ENCODE data around the gene SDHAF1. TPM values are rescaled to one million over a fixed set of nuclear protein-coding genes. Genes with fewer than 3 reads are reported as not detected.
"Not testable (repeated sequence)": the region's sequence is repeated elsewhere in the genome, so short reads cannot be mapped to it uniquely, and the experiment has no call there.

SDHAF1 gene
- total RNA-seq, 2 experiments from 2014 or later: 15.6 to 16.8 TPM

DNA sequence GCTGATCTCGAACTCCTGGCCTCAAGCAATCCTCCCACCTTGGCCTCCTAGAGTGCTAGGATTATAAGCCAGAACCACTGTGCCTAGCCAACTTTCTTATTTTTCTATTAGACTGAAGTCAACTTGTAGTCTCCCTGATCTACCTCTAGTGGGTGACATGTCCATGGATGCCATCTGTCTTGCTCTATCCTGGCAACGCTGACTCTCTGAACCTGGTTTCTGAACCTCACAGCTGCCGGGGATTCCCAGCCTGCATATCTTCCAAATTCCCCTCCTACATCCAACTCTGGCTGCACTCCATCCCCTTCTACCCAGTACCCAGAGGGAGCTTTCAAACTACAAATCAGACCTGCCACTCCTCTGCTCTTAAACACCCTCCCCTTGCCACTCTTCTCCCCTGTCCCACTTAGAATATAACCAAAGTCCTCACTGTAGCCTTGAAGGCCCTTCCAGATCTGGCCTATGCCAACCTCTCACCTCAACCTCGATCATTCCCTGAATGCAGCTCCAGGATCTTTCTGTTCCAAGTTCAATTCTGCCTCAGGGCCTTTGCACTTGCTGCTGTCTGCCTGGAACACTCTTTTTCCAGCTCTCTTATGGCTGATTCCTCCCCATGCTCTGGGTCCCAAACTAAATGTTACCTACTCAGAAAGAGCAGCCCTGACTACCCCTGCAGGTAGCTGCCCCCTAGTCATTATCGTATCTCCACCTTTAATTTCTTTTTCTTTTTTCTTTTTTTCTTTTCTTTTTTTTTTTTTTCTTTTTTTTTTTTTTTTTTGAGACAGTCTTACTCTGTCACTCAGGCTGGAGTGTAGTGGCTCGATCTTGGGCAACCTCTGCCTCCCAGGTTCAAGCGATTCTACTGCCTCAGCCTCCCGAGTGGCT lies 35.5 kb downstream of the SDHAF1 start:
- peaks cover 24% of the 10 kb centered on the region for H3K4me1 Mint-ChIP-seq
- peak overlapping the region; percentile 15 for H3K27ac Mint-ChIP-seq
- peaks cover 22% of the 10 kb centered on the region for H3K36me3 Mint-ChIP-seq (ENCODE audit: low read depth)
- ChIA-PET CTCF (interaction anchor here (0.9 kb wide), 1 partner anchor 16 kb away, joined by 3 read pairs; the partner anchor contains the start of gene ALKBH6), POLR2A (no interaction called here)
- H3K27me3 Mint-ChIP-seq: no peaks in the 10 kb centered on the region
- H3K9me3 Mint-ChIP-seq: no peaks in the 10 kb centered on the region
- no peak for DNase-seq
- no peak overlapping the region for H3K4me3 Mint-ChIP-seq

GRCh38 chr19:36031308-36031707 lies 36.3 kb downstream of the SDHAF1 start:
- DNase-seq: no peak
- Mint-ChIP-seq H3K27ac (no peak overlapping the region), H3K36me3 (ENCODE audit: low read depth) (peaks cover 27% of the 10 kb centered on the region), H3K9me3 (no peaks in the 10 kb centered on the region), H3K4me1 (peaks cover 30% of the 10 kb centered on the region), H3K27me3 (no peaks in the 10 kb centered on the region), H3K4me3 (no peak overlapping the region)
- CTCF ChIA-PET: interaction anchor here (0.9 kb wide), 1 partner anchor 17 kb away, joined by 3 read pairs; the partner anchor contains the start of gene ALKBH6
- POLR2A ChIA-PET: no interaction called here

DNA sequence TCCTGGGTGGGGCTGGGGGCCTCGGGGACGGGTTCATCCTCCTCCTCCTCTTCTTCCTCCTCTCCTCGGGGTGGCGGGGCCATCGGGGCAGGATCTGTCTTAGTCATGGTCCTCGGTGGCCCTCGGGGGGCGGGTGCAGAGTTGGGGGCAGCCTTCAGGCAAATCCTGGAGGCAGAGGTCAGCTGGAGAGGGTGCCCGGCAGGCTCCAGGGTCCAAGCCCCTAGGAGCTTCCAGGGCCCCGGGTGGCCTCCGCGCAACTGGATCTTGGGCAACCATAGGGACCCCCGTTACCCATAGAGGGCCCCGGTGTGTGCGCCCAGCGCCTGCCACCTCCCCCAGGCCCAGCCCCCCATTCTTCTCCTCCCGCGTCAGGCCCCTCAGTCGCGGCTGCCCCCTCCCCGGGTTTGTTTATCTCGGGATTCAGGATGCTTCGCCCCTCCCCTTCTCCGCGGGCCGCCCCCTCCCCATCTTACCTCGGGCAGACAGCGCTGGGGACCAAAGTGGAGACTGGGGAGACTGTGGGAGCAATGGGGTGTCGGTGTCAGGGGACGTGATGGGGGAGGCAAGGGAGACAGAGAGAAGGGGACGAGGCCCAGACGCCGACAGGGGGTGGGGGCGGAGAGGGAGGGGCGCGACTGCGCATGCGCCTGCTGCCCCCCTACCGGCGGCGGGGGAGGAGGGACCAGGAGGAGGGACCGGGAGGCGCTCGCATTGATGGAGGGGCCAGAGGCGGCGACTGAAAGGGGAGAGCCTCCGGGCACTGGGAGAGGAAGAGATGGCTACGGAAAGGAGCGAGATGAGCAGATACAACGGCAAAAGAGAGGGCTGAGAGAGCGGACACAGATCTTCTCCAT lies 37.5 kb downstream of the SDHAF1 start, which contains the start of gene CLIP3:
Gene CLIP3 (minus strand): TSS at position 623 of the 854 bp plus-strand sequence. CDS start 516 bp downstream, at position 107.
- peaks cover 39% of the 10 kb centered on the region for H3K4me1 Mint-ChIP-seq
- ChIA-PET CTCF (interaction anchor here (0.5 kb wide), 1 partner anchor 31 kb away, joined by 3 read pairs; no protein-coding TSS in a partner anchor), POLR2A (no interaction called here)
- H3K9me3 Mint-ChIP-seq: no peaks in the 10 kb centered on the region
- H3K27me3 Mint-ChIP-seq: no peaks in the 10 kb centered on the region
- H3K36me3 Mint-ChIP-seq (ENCODE audit: low read depth): peaks cover 29% of the 10 kb centered on the region
- peak within 1 kb of the TSS; percentile 43 for H3K4me3 Mint-ChIP-seq
- DNase-seq: peak; percentile 21
- peak within 1 kb of the TSS; percentile 54 for H3K27ac Mint-ChIP-seq

DNA sequence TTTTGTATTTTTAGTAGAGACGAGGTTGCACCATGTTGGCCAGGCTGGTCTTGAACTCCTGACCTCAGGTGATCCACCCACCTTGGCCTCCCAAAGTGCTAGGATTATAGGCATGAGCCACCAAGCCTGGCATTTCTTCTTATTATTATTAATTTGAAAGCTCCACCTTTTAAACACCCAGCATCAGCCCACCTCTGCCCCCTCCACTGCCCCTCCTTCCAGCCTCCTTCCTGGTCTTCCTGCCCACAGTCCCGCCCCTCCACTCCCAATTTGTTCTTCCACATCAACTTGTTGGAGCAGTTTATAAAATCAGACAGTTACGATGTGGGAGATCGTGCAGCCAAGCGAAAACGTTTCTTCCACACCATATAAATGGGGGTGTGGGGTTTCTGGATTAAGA lies 45.5 kb downstream of the SDHAF1 start:
- ChIA-PET CTCF (no interaction called here), POLR2A (no interaction called here)
- no peak overlapping the region for H3K4me3 Mint-ChIP-seq
- DNase-seq: no peak
- H3K9me3 Mint-ChIP-seq: no peaks in the 10 kb centered on the region
- no peak overlapping the region for H3K27ac Mint-ChIP-seq
- peaks cover 18% of the 10 kb centered on the region for H3K4me1 Mint-ChIP-seq
- no peaks in the 10 kb centered on the region for H3K27me3 Mint-ChIP-seq
- H3K36me3 Mint-ChIP-seq (ENCODE audit: low read depth): peaks cover 11% of the 10 kb centered on the region

GRCh38 chr19:36041092-36041491 lies 46.1 kb downstream of the SDHAF1 start:
- peaks cover 12% of the 10 kb centered on the region for H3K4me1 Mint-ChIP-seq
- H3K36me3 Mint-ChIP-seq (ENCODE audit: low read depth); H3K9me3 Mint-ChIP-seq; H3K4me3 Mint-ChIP-seq; H3K27me3 Mint-ChIP-seq; POLR2A ChIA-PET; DNase-seq; H3K27ac Mint-ChIP-seq: not testable (repeated sequence)
- CTCF ChIA-PET: interaction anchor here (0.6 kb wide), 1 partner anchor 14 kb away, joined by 3 read pairs; no protein-coding TSS in a partner anchor

GRCh38 chr19:36041831-36042230 lies 46.8 kb downstream of the SDHAF1 start:
- peaks cover 9% of the 10 kb centered on the region for H3K4me1 Mint-ChIP-seq
- H3K27ac Mint-ChIP-seq: no peak overlapping the region
- H3K27me3 Mint-ChIP-seq: no peaks in the 10 kb centered on the region
- ChIA-PET POLR2A (no interaction called here), CTCF (no interaction called here)
- DNase-seq: no peak
- H3K4me3 Mint-ChIP-seq: no peak overlapping the region
- no peaks in the 10 kb centered on the region for H3K9me3 Mint-ChIP-seq
- peaks cover 10% of the 10 kb centered on the region for H3K36me3 Mint-ChIP-seq (ENCODE audit: low read depth)

- H3K4me1 Mint-ChIP-seq: no peaks in the 10 kb centered on the region
- H3K4me3 Mint-ChIP-seq: no peak overlapping the region
- no peak overlapping the region for H3K27ac Mint-ChIP-seq
- H3K9me3 Mint-ChIP-seq: no peaks in the 10 kb centered on the region
- POLR2A ChIA-PET: no interaction called here
- DNase-seq: no peak
- no peaks in the 10 kb centered on the region for H3K27me3 Mint-ChIP-seq
- H3K36me3 Mint-ChIP-seq (ENCODE audit: low read depth): peaks cover 7% of the 10 kb centered on the region
- CTCF ChIA-PET: interaction anchor here (0.8 kb wide), 1 partner anchor 10 kb away, joined by 3 read pairs; the partner anchor contains the start of gene THAP8
These were observed 49.0 kb downstream of the SDHAF1 start for GRCh38 chr19:36043952-36044351.

Other genes starting within 250 kb of the SDHAF1 start
- 10 to 100 TPM; 35.0 to 38.1 TPM for gene U2AF1L4, start 249.8 kb upstream of the SDHAF1 start, total RNA-seq
- 10 to 100 TPM; 41.7 to 46.3 TPM for gene PSENEN, start 249.5 kb upstream of the SDHAF1 start, total RNA-seq
- 10 to 100 TPM; 13.7 to 15.9 TPM for gene LIN37, start 246.6 kb upstream of the SDHAF1 start, total RNA-seq
- gene HSPB6, start 238.2 kb upstream of the SDHAF1 start, total RNA-seq: under 1 TPM; 0.29 to 0.69 TPM
- gene PROSER3, start 237.0 kb upstream of the SDHAF1 start, total RNA-seq: 10 to 100 TPM; 53.7 to 59.1 TPM
- 100 to 1,000 TPM in 1 of 2 experiments, 10 to 100 TPM in 1; 91.3 to 101 TPM for gene ARHGAP33, start 219.6 kb upstream of the SDHAF1 start, total RNA-seq
- not detected for gene PRODH2, start 182.3 kb upstream of the SDHAF1 start, total RNA-seq
- not detected for gene NPHS1, start 142.7 kb upstream of the SDHAF1 start, total RNA-seq
- under 1 TPM; 0.19 to 0.25 TPM for gene KIRREL2, start 138.3 kb upstream of the SDHAF1 start, total RNA-seq
- gene APLP1, start 126.6 kb upstream of the SDHAF1 start, total RNA-seq: under 1 TPM; 0.42 to 0.79 TPM
- gene NFKBID, start 94.6 kb upstream of the SDHAF1 start, total RNA-seq: 10 to 100 TPM; 36.9 to 47.5 TPM
- 100 to 1,000 TPM; 117 to 137 TPM for gene HCST, start 92.7 kb upstream of the SDHAF1 start, total RNA-seq
- not detected for gene TYROBP, start 86.9 kb upstream of the SDHAF1 start, total RNA-seq
- gene LRFN3, start 58.8 kb upstream of the SDHAF1 start, total RNA-seq: 10 to 100 TPM; 12.3 to 13.5 TPM
- gene SYNE4, start 13.6 kb downstream of the SDHAF1 start, total RNA-seq: 1 to 10 TPM; 1.8 to 2.4 TPM
- gene ALKBH6, start 19.0 kb downstream of the SDHAF1 start, total RNA-seq: 10 to 100 TPM; 38.2 to 43.0 TPM
- 1 to 10 TPM in 1 of 2 experiments, under 1 TPM in 1; 0.75 to 1.4 TPM for gene CLIP3, start 37.7 kb downstream of the SDHAF1 start, total RNA-seq
- gene THAP8, start 59.1 kb downstream of the SDHAF1 start, total RNA-seq: 1 to 10 TPM; 6.1 to 7.0 TPM
- gene WDR62, start 59.7 kb downstream of the SDHAF1 start, total RNA-seq: 10 to 100 TPM; 33.4 to 37.1 TPM
- gene OVOL3, start 116.0 kb downstream of the SDHAF1 start, total RNA-seq: not detected
- gene POLR2I, start 119.7 kb downstream of the SDHAF1 start, total RNA-seq: 10 to 100 TPM; 51.2 to 56.4 TPM
- gene TBCB, start 120.3 kb downstream of the SDHAF1 start, total RNA-seq: 100 to 1,000 TPM; 195 to 197 TPM
- 100 to 1,000 TPM; 449 to 519 TPM for gene CAPNS1, start 144.9 kb downstream of the SDHAF1 start, total RNA-seq
- not detected for gene COX7A1, start 157.3 kb downstream of the SDHAF1 start, total RNA-seq
- 1 to 10 TPM; 2.7 to 3.3 TPM for gene ZNF565, start 219.5 kb downstream of the SDHAF1 start, total RNA-seq
- 10 to 100 TPM; 59.5 to 65.0 TPM for gene ZNF146, start 219.9 kb downstream of the SDHAF1 start, total RNA-seq